Hepatocyte (in vitro differentiated cells): Measurements from ENCODE around the gene GPC5.

ENCODE experiments used
- EZH2 ChIP-seq: fragments of 200-600 bp; sonication (generic); IDR thresholded peaks from 2 replicates; pipeline ENCODE4 v1.6.1; 2016; ENCODE audit warnings: antibody characterized with exemption, mild to moderate bottlenecking, borderline replicate concordance
- EZH2phosphoT487 ChIP-seq: fragments of 200-600 bp; sonication (generic); IDR thresholded peaks from one replicate; pipeline ENCODE4 v1.6.1; 2018; ENCODE audit warnings: antibody characterized with exemption, mild to moderate bottlenecking, low read depth, moderate library complexity; ENCODE audit not compliant: unreplicated experiment, severe bottlenecking
- TF ChIP-seq, protein P1 (sequence below): fragments of 200-600 bp; sonication (generic); IDR thresholded peaks from 2 replicates; pipeline ENCODE4 v1.5.1; 2016; ENCODE audit warnings: antibody characterized with exemption, mild to moderate bottlenecking; ENCODE audit not compliant: poor library complexity

DNA sequence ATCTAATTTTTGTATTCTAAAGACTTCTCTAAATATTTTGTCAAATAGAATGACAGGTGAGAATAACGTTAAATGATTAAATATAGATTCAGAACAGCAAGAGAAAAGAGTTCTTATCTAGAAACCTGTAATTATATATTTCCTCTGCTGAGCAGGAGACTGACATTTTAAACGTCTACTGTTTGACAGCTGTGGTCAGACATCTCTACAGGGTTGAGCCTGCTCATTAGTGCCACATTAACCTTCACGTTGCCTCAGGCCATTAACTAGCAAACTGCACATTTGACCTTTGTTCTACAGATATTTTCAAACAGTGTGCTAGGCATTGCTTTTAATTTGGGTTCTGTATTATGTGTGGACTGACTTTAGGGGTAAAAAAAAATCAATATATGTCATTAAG lies 347.5 kb downstream of the GPC5 start:
- TF ChIP-seq, protein P1, sequence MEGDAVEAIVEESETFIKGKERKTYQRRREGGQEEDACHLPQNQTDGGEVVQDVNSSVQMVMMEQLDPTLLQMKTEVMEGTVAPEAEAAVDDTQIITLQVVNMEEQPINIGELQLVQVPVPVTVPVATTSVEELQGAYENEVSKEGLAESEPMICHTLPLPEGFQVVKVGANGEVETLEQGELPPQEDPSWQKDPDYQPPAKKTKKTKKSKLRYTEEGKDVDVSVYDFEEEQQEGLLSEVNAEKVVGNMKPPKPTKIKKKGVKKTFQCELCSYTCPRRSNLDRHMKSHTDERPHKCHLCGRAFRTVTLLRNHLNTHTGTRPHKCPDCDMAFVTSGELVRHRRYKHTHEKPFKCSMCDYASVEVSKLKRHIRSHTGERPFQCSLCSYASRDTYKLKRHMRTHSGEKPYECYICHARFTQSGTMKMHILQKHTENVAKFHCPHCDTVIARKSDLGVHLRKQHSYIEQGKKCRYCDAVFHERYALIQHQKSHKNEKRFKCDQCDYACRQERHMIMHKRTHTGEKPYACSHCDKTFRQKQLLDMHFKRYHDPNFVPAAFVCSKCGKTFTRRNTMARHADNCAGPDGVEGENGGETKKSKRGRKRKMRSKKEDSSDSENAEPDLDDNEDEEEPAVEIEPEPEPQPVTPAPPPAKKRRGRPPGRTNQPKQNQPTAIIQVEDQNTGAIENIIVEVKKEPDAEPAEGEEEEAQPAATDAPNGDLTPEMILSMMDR = no peak
- TF ChIP-seq EZH2phosphoT487 (no peak), EZH2 (no peak)
